ENCODE measurements around the gene KCNK10. TPM values are rescaled to one million over a fixed set of nuclear protein-coding genes. Genes with fewer than 3 reads are reported as not detected.

KCNK10 gene
- total RNA-seq, 1 donor from 2014 or later: not detected

DNA sequence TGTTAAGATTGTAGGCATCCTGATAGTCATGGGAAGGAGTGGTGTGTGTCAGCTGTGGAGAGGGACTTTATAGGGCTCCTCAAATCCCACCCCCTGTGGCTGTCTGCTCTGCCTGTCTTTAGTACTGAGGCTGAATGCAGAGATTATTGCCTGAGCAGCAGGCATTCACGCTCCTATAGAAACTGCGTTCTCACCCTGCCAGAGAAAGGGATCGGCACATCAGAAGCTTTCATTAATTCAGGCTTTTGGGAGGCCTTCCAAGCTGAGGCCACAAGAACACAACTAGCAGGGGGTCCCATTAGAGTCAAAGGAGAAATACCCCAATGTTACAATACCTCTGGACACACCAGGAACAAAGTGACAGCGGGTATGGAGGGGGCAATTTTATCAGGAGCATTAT lies 12.6 kb downstream of the KCNK10 start:
- TF ChIP-seq, protein P1, sequence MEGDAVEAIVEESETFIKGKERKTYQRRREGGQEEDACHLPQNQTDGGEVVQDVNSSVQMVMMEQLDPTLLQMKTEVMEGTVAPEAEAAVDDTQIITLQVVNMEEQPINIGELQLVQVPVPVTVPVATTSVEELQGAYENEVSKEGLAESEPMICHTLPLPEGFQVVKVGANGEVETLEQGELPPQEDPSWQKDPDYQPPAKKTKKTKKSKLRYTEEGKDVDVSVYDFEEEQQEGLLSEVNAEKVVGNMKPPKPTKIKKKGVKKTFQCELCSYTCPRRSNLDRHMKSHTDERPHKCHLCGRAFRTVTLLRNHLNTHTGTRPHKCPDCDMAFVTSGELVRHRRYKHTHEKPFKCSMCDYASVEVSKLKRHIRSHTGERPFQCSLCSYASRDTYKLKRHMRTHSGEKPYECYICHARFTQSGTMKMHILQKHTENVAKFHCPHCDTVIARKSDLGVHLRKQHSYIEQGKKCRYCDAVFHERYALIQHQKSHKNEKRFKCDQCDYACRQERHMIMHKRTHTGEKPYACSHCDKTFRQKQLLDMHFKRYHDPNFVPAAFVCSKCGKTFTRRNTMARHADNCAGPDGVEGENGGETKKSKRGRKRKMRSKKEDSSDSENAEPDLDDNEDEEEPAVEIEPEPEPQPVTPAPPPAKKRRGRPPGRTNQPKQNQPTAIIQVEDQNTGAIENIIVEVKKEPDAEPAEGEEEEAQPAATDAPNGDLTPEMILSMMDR (IDR thresholded peaks at IDR 0.05): no peak
- H3K9me3 ChIP-seq: no peaks in the 10 kb centered on the region
- H3K36me3 ChIP-seq: no peaks in the 10 kb centered on the region
- H3K4me1 ChIP-seq: no peaks in the 10 kb centered on the region
- intact Hi-C loops (cut with DNase I): no loop called here
- DNase-seq (ENCODE audit: low spot score in 2 of 2): no peak
- H3K4me3 ChIP-seq: no peak overlapping the region
- H3K27ac ChIP-seq: no peak overlapping the region
- H3K27me3 ChIP-seq: no peaks in the 10 kb centered on the region

DNA sequence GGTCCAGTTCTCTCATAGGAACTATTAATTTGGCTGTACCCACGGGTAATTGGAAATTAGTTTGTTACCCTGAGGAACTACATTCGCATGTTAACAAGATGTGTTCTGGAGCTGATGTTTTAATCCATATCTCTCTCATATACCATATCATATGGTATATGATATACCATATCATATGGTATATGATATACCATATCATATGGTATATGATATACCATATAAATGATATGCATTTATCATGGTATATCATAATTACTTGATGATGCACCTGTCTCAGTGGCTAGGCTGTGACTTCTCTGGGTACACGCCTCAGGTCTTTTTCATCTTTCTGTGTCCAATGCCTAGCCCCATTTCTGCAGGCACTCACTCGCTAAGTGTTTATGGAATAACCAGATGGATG lies 13.0 kb downstream of the KCNK10 start:
- intact Hi-C loops (cut with DNase I): no loop called here

DNA sequence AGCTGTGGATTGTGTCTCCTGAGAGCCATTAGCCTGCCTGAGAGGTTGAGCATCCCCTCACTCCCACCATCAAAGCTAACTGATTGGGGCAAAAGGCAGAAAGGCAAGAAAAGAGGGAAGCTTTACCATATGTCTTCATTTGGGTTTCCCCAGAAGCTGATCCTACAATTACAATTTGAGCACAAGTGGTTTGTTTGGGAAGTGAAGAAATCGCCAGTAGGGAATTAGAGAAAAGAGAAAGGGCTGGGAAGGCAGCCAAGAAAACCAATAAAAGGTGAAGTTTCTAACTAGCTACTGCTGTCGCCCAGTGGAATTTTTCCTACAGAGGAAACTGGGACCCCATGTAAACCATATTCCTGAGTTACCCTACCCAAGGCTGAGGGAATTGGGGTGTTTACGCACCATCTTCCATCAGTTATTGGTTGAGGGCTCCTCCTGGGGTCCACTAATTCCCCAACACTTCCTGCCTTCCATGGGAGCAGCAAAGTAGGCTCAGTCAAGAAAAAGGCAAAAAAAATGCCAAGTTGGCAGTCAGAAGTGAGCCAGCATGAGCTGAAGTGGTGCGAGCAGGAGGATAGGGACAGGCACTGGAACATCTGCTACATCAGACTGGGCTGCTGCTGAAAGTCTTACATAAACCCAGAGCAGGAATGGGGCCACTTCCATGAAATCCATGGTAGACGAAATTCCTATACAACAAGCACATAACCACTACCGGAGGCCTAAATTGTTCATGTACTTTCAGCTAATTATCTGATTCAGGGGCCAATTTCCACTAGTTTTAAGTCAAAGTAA lies 17.3 kb downstream of the KCNK10 start:
- Histone ChIP-seq H3K27me3 (no peaks in the 10 kb centered on the region), H3K36me3 (no peaks in the 10 kb centered on the region), H3K27ac (no peak overlapping the region), H3K4me1 (no peaks in the 10 kb centered on the region), H3K9me3 (no peaks in the 10 kb centered on the region), H3K4me3 (no peak overlapping the region)
- intact Hi-C loops (cut with DNase I): no loop called here
- TF ChIP-seq, protein P1 (IDR thresholded peaks at IDR 0.05): no peak
- DNase-seq (ENCODE audit: low spot score in 2 of 2): no peak

More for the DNA sequence above, 13.0 kb downstream of the KCNK10 start:
- no peak for DNase-seq (ENCODE audit: low spot score in 2 of 2)
- Histone ChIP-seq H3K36me3 (no peaks in the 10 kb centered on the region), H3K4me1 (no peaks in the 10 kb centered on the region), H3K9me3 (no peaks in the 10 kb centered on the region), H3K4me3 (no peak overlapping the region), H3K27ac (no peak overlapping the region), H3K27me3 (no peaks in the 10 kb centered on the region)
- TF ChIP-seq, protein P1 (IDR thresholded peaks at IDR 0.05): no peak

- intact Hi-C loops (cut with DNase I): no loop called here
- TF ChIP-seq, protein P1 (IDR thresholded peaks at IDR 0.05): no peak
Measured at GRCh38 chr14:88303041-88303440, 20.0 kb downstream of the KCNK10 start.

DNA sequence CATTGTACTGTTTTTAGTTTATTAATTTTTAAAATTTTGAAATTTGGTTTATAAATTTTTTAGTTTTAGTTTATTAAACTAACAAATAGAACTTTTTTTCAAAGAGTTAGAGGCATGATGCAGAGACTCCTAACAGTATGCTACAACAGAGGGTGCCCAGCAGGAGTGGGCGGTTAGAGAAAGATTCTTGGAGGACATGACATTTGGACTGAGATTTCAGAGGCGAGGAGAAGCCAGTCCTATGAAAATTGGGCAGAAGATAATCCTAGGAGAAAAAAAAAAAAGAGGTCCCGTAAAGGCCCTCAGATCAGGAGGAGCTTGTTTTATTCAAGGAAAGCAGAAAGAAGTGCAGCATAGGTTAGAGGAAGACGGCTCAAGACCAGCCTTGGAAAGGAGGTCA lies 21.7 kb downstream of the KCNK10 start:
- intact Hi-C loops (cut with DNase I): no loop called here
- Histone ChIP-seq H3K9me3 (no peaks in the 10 kb centered on the region), H3K4me1 (no peaks in the 10 kb centered on the region), H3K27ac (no peak overlapping the region), H3K36me3 (no peaks in the 10 kb centered on the region), H3K27me3 (no peaks in the 10 kb centered on the region), H3K4me3 (no peak overlapping the region)
- DNase-seq (ENCODE audit: low spot score in 2 of 2): no peak
- TF ChIP-seq, protein P1 (IDR thresholded peaks at IDR 0.05): no peak

More at GRCh38 chr14:88303041-88303440, 20.0 kb downstream of the KCNK10 start:
- Histone ChIP-seq H3K36me3 (no peaks in the 10 kb centered on the region), H3K27ac (no peak overlapping the region), H3K4me1 (no peaks in the 10 kb centered on the region), H3K27me3 (no peaks in the 10 kb centered on the region), H3K4me3 (no peak overlapping the region), H3K9me3 (no peaks in the 10 kb centered on the region)
- DNase-seq (ENCODE audit: low spot score in 2 of 2): no peak

Measured in ascending aorta (tissue), 2 donors.